PC-9 (cell line): ENCODE measurements around the gene ATP6V1E1. TPM values are rescaled to one million over a fixed set of nuclear protein-coding genes. Genes with fewer than 3 reads are reported as not detected.

Experiments used
- BruUV-seq: library from RNA; stranded (reverse); fragments of 400-500 nt; replicated peaks from 2 replicates; lab custom pipeline; 2021; lab: Mats Ljungman, UMichigan
- CTCF ChIA-PET: fragments of 300-600 bp; sonication (Branson Sonifier 250); formaldehyde crosslinking; loops from one replicate; lab custom pipeline; 2022; ENCODE audit warnings: antibody characterized with exemption; lab: Charles Lee
- POLR2A ChIA-PET: fragments of 300-600 bp; sonication (Branson Sonifier 250); formaldehyde crosslinking; loops from one replicate; lab custom pipeline; 2022; ENCODE audit warnings: antibody characterized with exemption; ENCODE audit not compliant: unreplicated experiment; lab: Charles Lee
- DNase-seq, 2 experiments: peaks; one replicate each; pipeline versions ENCODE4 v3.0.0 to v3.0.0-alpha.2; 2015 to 2022; ENCODE audit warnings: mixed read lengths in 1 of 2
- H2AFZ ChIP-seq: fragments of 200-600 bp; sonication (generic); 2 replicates; pipeline ENCODE4 v1.8.1; 2017; ENCODE audit warnings: antibody characterized with exemption
- H3F3A ChIP-seq: fragments of 200-600 bp; sonication (generic); 2 replicates; pipeline ENCODE4 v1.8.1; 2017; ENCODE audit warnings: antibody characterized with exemption, mild to moderate bottlenecking, low read depth; ENCODE audit not compliant: insufficient read depth
- H3K27ac ChIP-seq: fragments of 200-600 bp; sonication (generic); 2 replicates; pipeline ENCODE4 v1.6.1; 2016; ENCODE audit warnings: mixed run types
- H3K27me3 ChIP-seq: fragments of 200-600 bp; sonication (generic); 2 replicates; pipeline ENCODE4 v1.6.1; 2016; ENCODE audit warnings: low read depth, mixed run types; ENCODE audit not compliant: insufficient read depth
- H3K36me3 ChIP-seq: fragments of 200-600 bp; sonication (generic); 2 replicates; pipeline ENCODE4 v1.6.1; 2016; ENCODE audit warnings: low read depth, mixed run types
- H3K4me1 ChIP-seq: fragments of 200-600 bp; sonication (generic); replicated peaks from 2 replicates; pipeline ENCODE4 v1.6.1; 2016; ENCODE audit warnings: mixed run types; ENCODE audit not compliant: insufficient read depth
- H3K4me2 ChIP-seq: fragments of 200-600 bp; sonication (generic); 2 replicates; pipeline ENCODE4 v1.6.1; 2017; ENCODE audit warnings: mixed run types
- H3K4me3 ChIP-seq: fragments of 200-600 bp; sonication (generic); 2 replicates; pipeline ENCODE4 v1.6.1; 2016; ENCODE audit warnings: mixed run types
- H3K79me2 ChIP-seq: fragments of 200-600 bp; sonication (generic); 2 replicates; pipeline ENCODE4 v1.6.1; 2017; ENCODE audit warnings: low read depth, mixed run types
- H3K9me2 ChIP-seq: fragments of 200-600 bp; sonication (generic); 2 replicates; pipeline ENCODE4 v1.8.1; 2017; ENCODE audit warnings: mild to moderate bottlenecking; ENCODE audit not compliant: insufficient read depth
- H3K9me3 ChIP-seq: fragments of 200-600 bp; sonication (generic); 2 replicates; pipeline ENCODE4 v1.8.1; 2016; ENCODE audit warnings: low read depth; ENCODE audit not compliant: insufficient read depth
- H4K20me1 ChIP-seq: fragments of 200-600 bp; sonication (generic); 2 replicates; pipeline ENCODE4 v1.8.1; 2017; ENCODE audit not compliant: insufficient read depth
- CTCF ChIP-seq: fragments of 200-600 bp; sonication (generic); conservative IDR thresholded peaks from 2 replicates; pipeline ENCODE4 v1.6.1; 2017; ENCODE audit warnings: mixed run types, antibody characterized with exemption, mild to moderate bottlenecking, moderate library complexity
- EZH2 ChIP-seq: fragments of 200-600 bp; sonication (generic); IDR thresholded peaks from 2 replicates; pipeline ENCODE4 v1.8.0; 2017; ENCODE audit warnings: antibody characterized with exemption, low read depth
- intact Hi-C: fragments of 100-400 bp; cut with micrococcal nuclease; formaldehyde crosslinking; loops from one replicate; pipeline ENCODE4 v1.10.0; 2022; ENCODE audit not compliant: unreplicated experiment
- total RNA-seq: library from RNA; stranded (reverse); gene quantifications from 2 replicates; pipeline ENCODE4 v1.2.3, GENCODE V29; 2021

Gene ATP6V1E1
- total RNA-seq, 1 experiment from 2014 or later = 58.0 TPM

GRCh38 chr22:17549655-17550054, 78.9 kb downstream of the ATP6V1E1 start:
- no peak overlapping the region for H2AFZ ChIP-seq
- H3K36me3 ChIP-seq = no peaks in the 10 kb centered on the region
- H3K4me3 ChIP-seq = no peak overlapping the region
- H4K20me1 ChIP-seq = no peaks in the 10 kb centered on the region
- intact Hi-C loops = no loop called here
- H3K4me1 ChIP-seq = no peaks in the 10 kb centered on the region
- ChIA-PET POLR2A (no interaction called here), CTCF (no interaction called here)
- H3K9me2 ChIP-seq = no peaks in the 10 kb centered on the region
- H3K79me2 ChIP-seq = no peaks in the 10 kb centered on the region
- no peaks in the 10 kb centered on the region for H3K27me3 ChIP-seq
- BruUV-seq = no TSS peak
- H3K9me3 ChIP-seq = no peaks in the 10 kb centered on the region
- H3K4me2 ChIP-seq = no peak overlapping the region
- H3F3A ChIP-seq = no peaks in the 10 kb centered on the region
- no peak for DNase-seq
- no peak for TF ChIP-seq EZH2
- no peak for TF ChIP-seq CTCF
- H3K27ac ChIP-seq = no peak overlapping the region

- POLR2A ChIA-PET = no interaction called here
- H2AFZ ChIP-seq = no peak overlapping the region
- no peaks in the 10 kb centered on the region for H3K4me1 ChIP-seq
- DNase-seq = no peak
- no peaks in the 10 kb centered on the region for H3K27me3 ChIP-seq
- no TSS peak for BruUV-seq
- intact Hi-C loops = no loop called here
- CTCF ChIA-PET = no interaction called here
- no peaks in the 10 kb centered on the region for H3K9me2 ChIP-seq
- H4K20me1 ChIP-seq = no peaks in the 10 kb centered on the region
- no peak overlapping the region for H3K27ac ChIP-seq
- no peaks in the 10 kb centered on the region for H3K9me3 ChIP-seq
- no peak for TF ChIP-seq EZH2
- no peak for TF ChIP-seq CTCF
- no peaks in the 10 kb centered on the region for H3F3A ChIP-seq
- no peaks in the 10 kb centered on the region for H3K36me3 ChIP-seq
- H3K79me2 ChIP-seq = no peaks in the 10 kb centered on the region
- H3K4me3 ChIP-seq = no peak overlapping the region
- no peak overlapping the region for H3K4me2 ChIP-seq
Measured at GRCh38 chr22:17549183-17549582, 79.4 kb downstream of the ATP6V1E1 start.

GRCh38 chr22:17548756-17549035, 79.9 kb downstream of the ATP6V1E1 start:
- Histone ChIP-seq H3K9me2 (no peaks in the 10 kb centered on the region), H3K9me3 (no peaks in the 10 kb centered on the region), H3K4me2 (no peak overlapping the region), H3K79me2 (no peaks in the 10 kb centered on the region), H3K27ac (no peak overlapping the region), H4K20me1 (no peaks in the 10 kb centered on the region), H3K4me3 (no peak overlapping the region), H3K4me1 (no peaks in the 10 kb centered on the region), H3K27me3 (no peaks in the 10 kb centered on the region), H2AFZ (no peak overlapping the region), H3F3A (no peaks in the 10 kb centered on the region), H3K36me3 (no peaks in the 10 kb centered on the region)
- CTCF ChIA-PET = no interaction called here
- intact Hi-C loops = no loop called here
- no peak for DNase-seq
- TF ChIP-seq EZH2 (no peak), CTCF (no peak)
- POLR2A ChIA-PET = no interaction called here
- BruUV-seq = no TSS peak
